Osteoblast (primary cell): ENCODE results near the gene XYLT2. TPM values are rescaled to one million over a fixed set of nuclear protein-coding genes. Genes with fewer than 3 reads are reported as not detected.
"Not testable (repeated sequence)": the region's sequence is repeated elsewhere in the genome, so short reads cannot be mapped to it uniquely, and the experiment has no call there.

ENCODE experiments used
- DNase-seq: peaks from one replicate; pipeline ENCODE4 v3.0.0; 2011; ENCODE audit warnings: low spot score, mixed read lengths; ENCODE audit not compliant: insufficient read length; ENCODE audit errors: missing footprints
- H2AFZ ChIP-seq: 2 replicates; pipeline ENCODE4 v1.6.0; 2011; ENCODE audit warnings: mild to moderate bottlenecking, low read length
- H3K27ac ChIP-seq: 2 replicates; pipeline ENCODE4 v1.5.1; 2011; ENCODE audit warnings: mild to moderate bottlenecking, low read depth, low read length, moderate library complexity
- H3K27me3 ChIP-seq: 2 replicates; pipeline ENCODE4 v1.6.0; 2012; ENCODE audit warnings: mild to moderate bottlenecking, control low read depth, inconsistent platforms, low read length, moderate library complexity; ENCODE audit not compliant: insufficient read depth
- H3K36me3 ChIP-seq: 2 replicates; pipeline ENCODE4 v1.5.1; 2011; ENCODE audit warnings: mild to moderate bottlenecking, low read length, control low read depth, moderate library complexity; ENCODE audit not compliant: insufficient read depth
- H3K4me1 ChIP-seq: 2 replicates; pipeline ENCODE4 v1.5.1; 2011; ENCODE audit warnings: mild to moderate bottlenecking, low read length, control low read depth, moderate library complexity; ENCODE audit not compliant: insufficient read depth
- H3K4me2 ChIP-seq: 2 replicates; pipeline ENCODE4 v1.6.0; 2011; ENCODE audit warnings: mild to moderate bottlenecking, low read length; ENCODE audit not compliant: insufficient read depth
- H3K4me3 ChIP-seq: fragments of 200-600 bp; sonication (generic); 3 replicates; pipeline ENCODE4 v1.5.1; 2012; ENCODE audit warnings: mild to moderate bottlenecking, low read length, inconsistent platforms; ENCODE audit not compliant: insufficient read depth
- H3K79me2 ChIP-seq: 2 replicates; pipeline ENCODE4 v1.6.0; 2012; ENCODE audit warnings: mild to moderate bottlenecking, low read length, control low read depth, inconsistent platforms; ENCODE audit not compliant: insufficient read depth
- H3K9me3 ChIP-seq: 2 replicates; pipeline ENCODE4 v1.5.1; 2011; ENCODE audit warnings: low read depth, low read length, control low read depth
- H4K20me1 ChIP-seq: 2 replicates; pipeline ENCODE4 v1.6.0; 2012; ENCODE audit warnings: mild to moderate bottlenecking, low read length, control low read depth; ENCODE audit not compliant: insufficient read depth
- CTCF ChIP-seq: IDR thresholded peaks from 2 replicates; pipeline ENCODE4 v1.5.1; 2011; ENCODE audit warnings: mild to moderate bottlenecking, low read depth, low read length, moderate library complexity; ENCODE audit errors: extremely low read depth
- total RNA-seq: library from RNA; depleted of rRNA; stranded (reverse); fragments of >200 nt; gene quantifications from 2 replicates; pipeline ENCODE4 v1.2.3, GENCODE V29; 2012

Gene XYLT2
- total RNA-seq, 1 donor = 40.5 TPM

- Histone ChIP-seq H3K4me3 (no peak overlapping the region), H3K4me1 (no peaks in the 10 kb centered on the region), H3K36me3 (no peaks in the 10 kb centered on the region), H2AFZ (no peak overlapping the region), H3K79me2 (no peaks in the 10 kb centered on the region), H3K4me2 (no peak overlapping the region), H3K9me3 (no peaks in the 10 kb centered on the region), H4K20me1 (no peaks in the 10 kb centered on the region), H3K27ac (no peak overlapping the region), H3K27me3 (peaks cover 23% of the 10 kb centered on the region)
- TF ChIP-seq CTCF = no peak
- no peak for DNase-seq
Observed at GRCh38 chr17:50311483-50311882, 34.4 kb upstream of the XYLT2 start.

- H3K4me3 ChIP-seq = no peak overlapping the region
- H3K9me3 ChIP-seq = no peaks in the 10 kb centered on the region
- H3K36me3 ChIP-seq = no peaks in the 10 kb centered on the region
- no peaks in the 10 kb centered on the region for H3K79me2 ChIP-seq
- no peaks in the 10 kb centered on the region for H4K20me1 ChIP-seq
- H3K4me1 ChIP-seq = no peaks in the 10 kb centered on the region
- no peak overlapping the region for H3K27ac ChIP-seq
- peaks cover 27% of the 10 kb centered on the region for H3K27me3 ChIP-seq
- H2AFZ ChIP-seq = no peak overlapping the region
- DNase-seq = no peak
- no peak for TF ChIP-seq CTCF
- no peak overlapping the region for H3K4me2 ChIP-seq
Observed at GRCh38 chr17:50312308-50312707, 33.6 kb upstream of the XYLT2 start.

GRCh38 chr17:50314456-50315011 lies 31.4 kb upstream of the XYLT2 start:
- peaks cover 27% of the 10 kb centered on the region for H3K27me3 ChIP-seq
- no peaks in the 10 kb centered on the region for H3K9me3 ChIP-seq
- TF ChIP-seq CTCF = no peak
- H2AFZ ChIP-seq = no peak overlapping the region
- no peaks in the 10 kb centered on the region for H4K20me1 ChIP-seq
- no peaks in the 10 kb centered on the region for H3K36me3 ChIP-seq
- no peak overlapping the region for H3K4me3 ChIP-seq
- H3K79me2 ChIP-seq = no peaks in the 10 kb centered on the region
- no peak overlapping the region for H3K4me2 ChIP-seq
- no peaks in the 10 kb centered on the region for H3K4me1 ChIP-seq
- no peak overlapping the region for H3K27ac ChIP-seq
- no peak for DNase-seq

- H3K9me3 ChIP-seq = no peaks in the 10 kb centered on the region
- H3K27ac ChIP-seq = no peak overlapping the region
- peaks cover 23% of the 10 kb centered on the region for H3K27me3 ChIP-seq
- H3K4me3 ChIP-seq = no peak overlapping the region
- no peaks in the 10 kb centered on the region for H3K4me1 ChIP-seq
- H3K79me2 ChIP-seq = no peaks in the 10 kb centered on the region
- TF ChIP-seq CTCF = no peak
- no peak overlapping the region for H3K4me2 ChIP-seq
- no peak for DNase-seq
- H4K20me1 ChIP-seq = no peaks in the 10 kb centered on the region
- H3K36me3 ChIP-seq = no peaks in the 10 kb centered on the region
- H2AFZ ChIP-seq = no peak overlapping the region
Observed at GRCh38 chr17:50316016-50316587, 29.8 kb upstream of the XYLT2 start.

- H3K27me3 ChIP-seq = peaks cover 18% of the 10 kb centered on the region
- not testable (repeated sequence) for H3K4me2 ChIP-seq, H2AFZ ChIP-seq, H3K79me2 ChIP-seq, H3K36me3 ChIP-seq, H3K27ac ChIP-seq, H4K20me1 ChIP-seq, H3K4me1 ChIP-seq, DNase-seq, H3K9me3 ChIP-seq, H3K4me3 ChIP-seq
Observed at GRCh38 chr17:50316660-50317059, 29.3 kb upstream of the XYLT2 start.
